Astrocyte (in vitro differentiated cells and primary cell): ENCODE results near the gene NLRC4.
"Not testable (repeated sequence)": the region's sequence is repeated elsewhere in the genome, so short reads cannot be mapped to it uniquely, and the experiment has no call there.

ENCODE experiments used
- CTCF ChIP-seq: IDR thresholded peaks from 2 replicates; pipeline ENCODE4 v1.5.1; 2011; ENCODE audit warnings: low read depth, mild to moderate bottlenecking, inconsistent platforms, low read length, moderate library complexity; ENCODE audit not compliant: insufficient read depth
- EZH2 ChIP-seq: IDR thresholded peaks from 2 replicates; pipeline ENCODE4 v1.6.1; 2012; ENCODE audit warnings: mild to moderate bottlenecking, low read length, inconsistent platforms; ENCODE audit not compliant: insufficient read depth

GRCh38 chr2:32293493-32293892 lies 28.8 kb upstream of the NLRC4 start:
- TF ChIP-seq CTCF, EZH2: not testable (repeated sequence)
